Activated CD4-positive, alpha-beta T cell treated with anti-CD3 and anti-CD28 coated beads, Interleukin-2, amount 50 U/mL, for 16 hours (primary cell): ENCODE results near the gene CEP112.

Experiments used
- DNase-seq: peaks from one replicate; pipeline ENCODE4 v3.0.0-alpha.2; 2020

The CEP112 gene

GRCh38 chr17:66191593-66192377 lies at the start of gene CEP112:
CEP112 (minus strand) TSS chr17:66192133.
- DNase-seq = peak; percentile 90

GRCh38 chr17:66240630-66241029 lies 48.7 kb upstream of the CEP112 start:
- no peak for DNase-seq

- no peak for DNase-seq
These were observed 48.1 kb upstream of the CEP112 start for GRCh38 chr17:66240013-66240412.

DNA sequence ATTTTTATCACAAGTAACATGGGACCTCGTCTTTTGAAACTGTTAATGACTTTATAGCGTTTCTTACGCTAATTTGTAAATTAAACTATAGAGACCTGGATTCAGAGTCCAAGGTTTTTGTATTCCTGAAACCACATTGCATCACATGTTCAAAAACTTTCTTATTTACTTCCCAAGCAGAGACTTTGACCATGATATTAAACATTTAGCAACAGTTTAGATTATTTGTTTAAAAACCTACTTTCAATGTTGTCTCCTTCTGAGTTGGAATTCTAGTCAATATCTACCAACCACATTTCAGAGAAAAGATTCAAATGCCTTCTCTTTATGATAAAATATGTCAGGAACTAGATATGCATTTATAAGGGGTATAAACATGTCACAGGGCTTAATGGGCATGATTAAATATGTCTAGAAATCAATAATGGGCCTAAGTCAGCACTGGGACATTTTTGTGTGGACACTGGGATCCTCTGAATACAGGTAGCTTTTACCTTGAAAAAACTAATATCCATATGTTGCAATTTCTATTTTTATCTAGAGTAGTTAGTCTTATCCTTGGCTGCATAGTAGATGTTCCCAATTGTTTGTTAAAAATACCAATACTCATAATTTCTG lies 43.6 kb upstream of the CEP112 start:
- no peak for DNase-seq

DNA sequence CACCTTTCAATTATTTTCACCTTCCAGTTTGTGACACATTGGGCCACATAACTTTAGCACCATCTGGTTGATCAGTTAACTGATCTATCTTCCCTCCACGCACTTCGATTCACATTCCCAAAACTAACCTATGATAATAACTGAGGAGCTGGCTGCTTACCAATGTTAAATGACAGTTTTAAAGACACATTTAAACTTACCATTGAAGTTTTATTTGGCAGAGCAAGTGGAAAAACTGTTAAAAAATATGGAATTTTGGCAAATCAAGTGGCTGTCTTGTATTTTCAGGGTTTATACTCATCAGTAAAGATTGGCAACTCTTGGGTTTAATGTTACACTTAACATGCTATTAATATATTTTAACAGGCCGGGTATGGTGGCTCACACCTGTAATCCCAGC lies 42.7 kb upstream of the CEP112 start:
- DNase-seq = no peak

DNA sequence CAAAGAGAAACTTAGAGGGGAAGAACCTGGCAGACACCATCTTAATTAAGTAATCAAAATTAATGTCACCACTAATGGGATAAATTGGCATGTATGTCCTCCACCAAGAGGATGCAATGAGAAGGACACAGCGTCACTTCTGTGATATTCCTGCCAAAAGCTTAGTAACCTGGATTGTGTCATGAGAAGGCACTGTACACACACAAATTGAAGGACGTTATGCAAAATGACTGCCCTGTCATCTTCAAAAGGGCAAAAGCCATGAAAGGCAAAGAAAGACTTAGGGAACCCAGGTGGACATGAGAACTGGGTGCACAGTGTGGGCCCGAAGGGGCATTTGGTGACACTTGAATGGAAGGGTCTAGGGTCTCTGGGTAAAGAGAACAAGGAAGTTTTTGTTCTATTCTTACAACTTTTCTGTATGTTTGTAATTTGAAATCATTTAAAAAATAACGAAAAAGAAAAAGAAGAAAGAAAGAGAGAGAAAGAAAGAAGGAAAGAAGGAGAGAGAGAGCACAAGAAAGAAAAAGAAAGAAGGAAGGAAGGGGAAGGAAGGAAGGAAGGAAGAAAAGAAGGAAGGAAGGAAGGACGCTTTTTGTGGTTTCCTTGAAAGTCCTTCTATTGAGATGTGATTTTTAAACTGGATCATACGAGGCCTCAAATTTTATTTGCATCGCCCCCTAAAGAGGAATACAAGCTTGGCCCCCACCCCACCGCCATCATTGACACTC lies 41.3 kb upstream of the CEP112 start:
- no peak for DNase-seq

DNA sequence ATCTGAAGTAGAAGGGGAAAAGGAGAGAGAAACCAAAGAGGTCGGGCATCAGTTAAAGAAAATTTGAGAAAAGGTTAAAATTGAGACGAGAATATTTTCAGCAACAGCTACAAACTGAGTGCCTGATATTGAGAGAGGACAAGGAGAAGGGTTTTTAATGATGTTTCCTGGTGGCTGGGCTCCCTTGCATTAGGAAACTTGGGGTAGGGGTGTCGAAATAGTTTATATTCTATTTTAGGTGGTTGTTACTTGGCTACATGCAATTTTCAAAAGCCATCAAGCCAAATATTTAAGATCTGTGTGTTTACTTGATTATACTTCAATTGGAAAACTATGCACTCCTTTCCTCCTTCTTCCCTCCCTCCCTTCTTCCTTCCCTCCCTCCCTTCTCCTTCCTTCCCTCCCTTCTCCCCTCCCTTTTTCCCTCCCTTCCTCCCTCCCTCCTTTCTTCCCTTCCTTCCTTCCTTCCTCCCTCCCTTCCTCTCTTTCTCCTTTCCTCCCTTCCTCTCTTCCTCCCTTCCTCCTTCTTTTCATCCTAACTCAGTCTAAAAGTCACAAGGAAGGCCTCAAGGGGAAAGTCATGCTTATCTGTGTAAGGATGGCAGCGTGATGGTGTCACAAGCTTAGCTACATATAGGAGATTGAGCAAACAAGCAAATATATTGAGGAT lies 39.1 kb upstream of the CEP112 start:
- no peak for DNase-seq

GRCh38 chr17:66229783-66230538 lies 38.0 kb upstream of the CEP112 start:
- DNase-seq = no peak

DNA sequence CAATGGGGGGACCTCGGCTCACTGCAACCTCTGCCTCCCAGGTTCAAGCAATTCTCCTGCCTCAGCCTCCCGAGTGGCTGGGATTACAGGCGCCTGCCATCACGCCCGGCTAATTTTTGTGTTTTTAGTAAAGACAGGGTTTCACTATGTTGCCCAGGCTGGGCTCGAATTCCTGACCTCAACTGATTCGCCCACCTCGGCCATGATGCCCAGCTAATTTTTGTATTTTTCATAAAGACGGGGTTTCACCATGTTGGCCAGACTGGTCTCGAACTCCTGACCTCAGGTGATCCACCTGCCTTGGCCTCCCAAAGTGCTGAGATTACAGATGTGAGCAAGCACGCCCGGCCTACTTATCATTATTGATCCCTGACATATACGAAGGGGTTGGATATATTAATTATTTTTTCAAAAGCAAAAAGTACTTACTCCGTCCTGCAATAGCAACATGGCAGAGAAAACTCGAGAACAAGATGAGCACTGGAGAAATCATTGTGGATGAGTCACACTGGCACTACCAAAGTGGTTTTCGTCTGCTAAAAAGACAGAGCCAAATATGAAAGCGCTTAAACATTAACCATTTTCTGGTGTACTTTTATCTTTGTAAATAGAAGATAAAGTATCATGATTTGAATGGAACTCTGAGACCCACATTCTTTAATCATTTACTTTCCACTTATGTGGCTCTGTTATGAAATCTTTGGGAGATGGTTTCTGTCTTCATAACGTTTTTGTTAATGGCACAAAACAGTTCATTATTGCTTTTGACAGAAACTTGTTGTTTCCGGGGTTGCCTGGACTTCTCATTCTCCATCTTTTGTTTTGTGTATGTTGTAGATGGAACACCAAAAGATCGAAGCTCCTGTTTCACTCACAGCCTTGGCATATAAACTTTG lies 37.2 kb upstream of the CEP112 start, which contains the start of gene APOH:
Gene APOH, minus strand, starts transcription at position 529 of the 896 bp plus-strand sequence. Its CDS starts 36 bp downstream, at position 493.
- no peak for DNase-seq

DNA sequence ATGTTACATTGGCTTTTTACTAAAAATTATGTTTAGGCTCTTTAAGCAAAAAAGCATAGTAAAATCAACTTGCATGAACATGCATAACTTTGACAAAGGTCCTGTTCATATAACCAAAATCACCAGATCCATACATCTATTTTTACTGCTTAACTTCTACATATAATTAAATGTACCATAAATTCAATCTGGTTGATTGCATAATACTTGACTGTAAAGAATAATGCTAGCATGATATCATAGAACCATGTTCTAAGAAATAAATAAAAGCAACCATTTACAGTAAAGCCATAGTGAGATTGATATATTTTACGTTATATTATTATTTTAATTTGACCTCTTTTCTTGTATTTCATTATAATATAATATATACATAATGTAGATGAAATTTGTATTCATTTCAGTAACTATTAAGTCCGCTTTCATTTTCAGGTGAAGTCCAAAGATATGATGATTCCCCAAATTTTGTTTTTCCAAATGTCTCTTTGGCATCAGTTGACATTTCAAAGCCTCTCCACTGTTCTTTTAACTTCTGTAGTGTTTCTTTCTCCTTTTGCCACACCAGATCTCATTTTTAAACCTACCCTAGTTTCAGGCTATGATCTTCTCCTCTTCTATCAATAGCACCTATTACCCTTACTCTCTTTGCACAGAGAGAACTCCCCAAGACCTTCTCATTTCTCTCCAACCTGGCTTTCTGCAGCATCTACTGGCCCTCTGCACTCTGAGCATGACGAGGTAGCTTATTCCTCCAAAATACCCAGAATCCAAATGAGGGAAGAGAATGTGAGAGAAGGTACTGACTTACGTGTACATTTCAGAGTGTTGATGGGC lies 35.5 kb upstream of the CEP112 start:
- DNase-seq = no peak

- DNase-seq = no peak
These were observed 30.9 kb upstream of the CEP112 start for GRCh38 chr17:66222798-66223350.

GRCh38 chr17:66221755-66222530 lies 30.0 kb upstream of the CEP112 start:
- DNase-seq = no peak

DNA sequence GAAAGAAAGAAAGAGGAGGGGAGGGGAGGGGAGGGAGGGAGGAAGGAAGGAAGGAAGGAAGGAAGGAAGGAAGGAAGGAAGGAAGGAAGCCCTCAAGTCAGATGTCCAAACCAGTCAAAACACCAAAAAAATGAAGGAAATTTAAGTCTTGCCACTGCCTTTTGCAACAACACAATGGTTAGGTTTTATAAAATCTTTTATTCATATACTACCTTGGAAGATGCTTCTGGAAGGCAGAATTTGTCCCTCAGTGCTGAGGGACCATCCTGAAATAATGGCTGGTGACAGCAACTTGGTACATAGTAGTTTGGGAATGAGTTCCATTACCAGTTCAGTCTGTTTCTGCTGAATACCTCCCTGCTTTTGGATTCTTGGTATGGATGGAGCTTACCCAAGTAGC lies 29.4 kb upstream of the CEP112 start:
- no peak for DNase-seq

GRCh38 chr17:66220079-66220835 lies 28.3 kb upstream of the CEP112 start:
- DNase-seq = no peak

GRCh38 chr17:66215529-66215911 lies 23.6 kb upstream of the CEP112 start:
- no peak for DNase-seq

DNA sequence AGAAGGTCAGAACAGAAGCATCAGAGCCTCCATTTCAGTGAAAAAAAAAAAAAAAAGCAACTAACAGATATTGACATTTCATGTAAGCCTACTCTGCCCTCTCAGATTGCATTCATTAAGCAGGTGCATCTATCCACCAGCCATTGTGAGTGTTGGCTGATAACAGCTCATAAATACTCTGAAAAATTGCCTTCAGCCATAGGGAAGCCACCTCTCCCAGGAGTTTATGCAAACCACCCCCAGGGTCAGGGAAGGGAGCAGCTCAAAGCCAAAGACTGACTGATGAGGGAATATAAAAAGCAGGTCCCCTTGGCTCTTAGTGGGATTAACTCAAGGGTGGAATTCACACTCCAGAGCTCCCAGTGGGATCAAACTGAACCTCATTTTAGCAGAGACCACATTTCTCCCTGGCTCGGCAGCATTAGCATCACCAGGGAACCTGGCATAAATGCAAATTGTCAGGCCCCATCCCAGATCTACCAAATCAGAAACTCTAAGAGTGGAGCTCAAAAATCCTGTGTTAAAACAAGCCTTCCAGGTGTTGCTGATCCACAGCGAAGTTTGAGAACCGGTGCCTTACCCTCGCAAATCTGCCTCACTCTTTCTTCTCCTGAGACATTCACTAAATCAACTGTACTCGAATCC lies 23.1 kb upstream of the CEP112 start:
- no peak for DNase-seq

DNA sequence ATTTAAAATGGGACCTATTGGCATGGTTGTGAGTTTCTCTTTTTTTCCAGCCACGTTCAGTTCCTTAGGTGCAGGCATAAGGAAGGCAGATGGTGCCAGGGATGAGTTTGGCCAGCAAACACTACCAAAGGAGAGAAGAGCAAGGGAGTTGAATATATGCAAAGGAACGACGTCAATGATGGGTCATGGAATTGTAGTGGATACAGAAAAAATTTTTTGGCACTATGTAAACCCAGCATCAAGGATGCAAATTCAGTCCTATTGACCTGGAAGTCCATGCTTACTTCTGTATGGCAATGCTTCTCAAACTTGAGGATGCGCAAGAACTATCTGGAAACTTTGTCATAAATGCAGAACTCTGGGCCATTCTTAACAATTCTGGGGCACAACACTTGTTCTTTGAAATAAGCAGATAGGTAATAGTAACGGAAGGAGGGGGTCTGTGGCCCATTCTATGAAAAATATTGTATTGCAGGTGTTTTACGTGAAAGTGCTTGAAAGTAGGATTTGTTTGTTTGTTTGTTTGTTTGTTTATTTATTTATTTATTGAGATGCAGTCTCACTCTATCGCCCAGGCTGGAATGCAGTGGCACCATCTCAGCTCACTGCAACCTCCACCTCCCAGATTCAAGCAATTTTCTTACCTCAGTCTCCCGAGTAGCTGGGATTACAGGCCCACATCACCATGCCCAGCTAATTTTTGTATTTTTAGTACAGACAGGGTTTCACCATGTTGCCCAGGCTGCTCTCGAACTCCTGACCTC lies 19.3 kb upstream of the CEP112 start:
- no peak for DNase-seq
